Fibroblast of skin of left biceps (primary cell): ENCODE results near the gene PDE6C.

Experiments used
- DNase-seq, 2 experiments: peaks; one replicate each; pipeline ENCODE4 v3.0.0-alpha.2; 2013; ENCODE audit warnings: low read depth in 2 of 2

PDE6C gene

GRCh38 chr10:93594518-93594917, 17.8 kb upstream of the PDE6C start:
- no peak for DNase-seq

- no peak for DNase-seq
Observed at GRCh38 chr10:93595378-93596161, 16.8 kb upstream of the PDE6C start.

- no peak for DNase-seq
Observed at GRCh38 chr10:93596539-93596938, 15.8 kb upstream of the PDE6C start.

GRCh38 chr10:93597075-93597599, 15.2 kb upstream of the PDE6C start:
- no peak for DNase-seq

- DNase-seq, result no peak
Observed at GRCh38 chr10:93598157-93598556, 14.2 kb upstream of the PDE6C start.

- no peak for DNase-seq
Observed at GRCh38 chr10:93599335-93599734, 13.0 kb upstream of the PDE6C start.

- DNase-seq, result no peak
Observed at GRCh38 chr10:93599778-93600177, 12.6 kb upstream of the PDE6C start.

- no peak for DNase-seq
Observed at GRCh38 chr10:93600446-93601145, 11.7 kb upstream of the PDE6C start.

- DNase-seq, result no peak
Observed at GRCh38 chr10:93601146-93601773, 11.1 kb upstream of the PDE6C start, which contains the start of gene RBP4. RBP4 (minus strand) TSS chr10:93601235; CDS start chr10:93601028, 207 bp downstream.

- DNase-seq, result no peak
Observed at GRCh38 chr10:93601774-93602162, 10.6 kb upstream of the PDE6C start.

GRCh38 chr10:93603023-93603422, 9.3 kb upstream of the PDE6C start:
- no peak for DNase-seq

GRCh38 chr10:93604146-93604545, 8.2 kb upstream of the PDE6C start:
- no peak for DNase-seq

- no peak for DNase-seq
Observed at GRCh38 chr10:93608421-93608820, 3.9 kb upstream of the PDE6C start.

- DNase-seq, result no peak
Observed at GRCh38 chr10:93613126-93613525, 789 bp downstream of the PDE6C start.

- no peak for DNase-seq
Observed at GRCh38 chr10:93614101-93614825, 1.9 kb downstream of the PDE6C start.

GRCh38 chr10:93615576-93616235, 3.4 kb downstream of the PDE6C start:
- DNase-seq, result no peak

GRCh38 chr10:93620925-93621324, 8.6 kb downstream of the PDE6C start:
- DNase-seq, result no peak

GRCh38 chr10:93622942-93623341, 10.6 kb downstream of the PDE6C start:
- no peak for DNase-seq

GRCh38 chr10:93628858-93629257, 16.5 kb downstream of the PDE6C start:
- DNase-seq, result no peak

GRCh38 chr10:93629647-93630305, 17.4 kb downstream of the PDE6C start:
- no peak for DNase-seq
